HUDEP-2 (cell line): ENCODE measurements around the gene RAB7B.
"Not testable (repeated sequence)": the region's sequence is repeated elsewhere in the genome, so short reads cannot be mapped to it uniquely, and the experiment has no call there.

Experiments used
- DNase-seq, 76 experiments: peaks; one replicate each; lab custom pipeline; 2025; ENCODE audit not compliant: unreplicated experiment in 76 of 76; lab: John Stamatoyannopoulos, UW

The RAB7B gene, protein sequence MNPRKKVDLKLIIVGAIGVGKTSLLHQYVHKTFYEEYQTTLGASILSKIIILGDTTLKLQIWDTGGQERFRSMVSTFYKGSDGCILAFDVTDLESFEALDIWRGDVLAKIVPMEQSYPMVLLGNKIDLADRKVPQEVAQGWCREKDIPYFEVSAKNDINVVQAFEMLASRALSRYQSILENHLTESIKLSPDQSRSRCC

DNA sequence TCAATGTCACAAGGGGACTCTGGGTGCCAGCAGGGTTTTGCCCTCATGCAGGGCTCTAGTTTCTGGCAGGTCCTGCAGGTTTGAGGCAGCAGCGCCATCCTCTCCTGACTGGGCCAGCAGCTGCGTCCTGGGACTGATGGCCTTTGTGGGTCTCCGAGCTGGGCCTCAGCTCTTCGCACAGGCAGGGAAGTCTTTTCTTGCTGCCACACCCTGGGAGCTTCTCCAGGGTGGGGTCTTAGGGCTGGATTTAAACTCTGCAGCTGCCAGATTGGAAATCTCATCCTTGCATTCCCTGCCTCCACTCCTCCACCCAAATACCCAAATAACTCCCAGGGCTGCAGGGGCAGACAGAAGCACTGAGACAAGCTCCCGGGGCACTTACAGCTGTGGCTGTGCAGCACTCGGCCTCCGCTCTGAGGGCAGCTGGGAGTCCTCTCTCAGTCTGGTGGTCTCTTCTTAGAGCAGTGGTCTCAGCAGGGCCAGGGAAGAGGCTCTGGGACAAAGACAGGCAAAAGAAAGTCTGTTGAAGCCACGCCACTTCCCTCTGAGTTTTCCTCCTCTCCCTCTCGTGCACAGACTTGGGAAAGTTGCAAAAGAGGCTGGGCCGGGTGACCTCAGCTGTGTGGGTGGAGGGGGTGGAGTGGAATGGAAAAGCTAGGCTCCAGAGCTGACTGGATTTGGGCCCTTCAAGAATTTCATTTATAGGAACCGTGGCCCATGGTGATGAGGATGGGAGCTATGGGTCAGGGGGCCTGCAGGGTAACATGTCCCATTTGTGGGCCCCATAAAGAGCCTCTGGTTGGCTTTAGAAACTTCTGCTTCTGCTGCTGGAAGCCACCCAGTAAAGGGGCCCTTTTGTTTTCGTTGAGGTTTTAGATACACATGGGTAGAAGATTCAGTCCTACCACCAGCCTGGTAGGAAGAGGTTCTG lies at the start of gene RAB7B:
RAB7B (minus strand) TSS at position 525 of the 931 bp plus-strand sequence. CDS start 9,260 bp downstream, outside the sequence.
- peak in 3 of 76 experiments; percentile 2 to 23 (median 9) for DNase-seq

DNA sequence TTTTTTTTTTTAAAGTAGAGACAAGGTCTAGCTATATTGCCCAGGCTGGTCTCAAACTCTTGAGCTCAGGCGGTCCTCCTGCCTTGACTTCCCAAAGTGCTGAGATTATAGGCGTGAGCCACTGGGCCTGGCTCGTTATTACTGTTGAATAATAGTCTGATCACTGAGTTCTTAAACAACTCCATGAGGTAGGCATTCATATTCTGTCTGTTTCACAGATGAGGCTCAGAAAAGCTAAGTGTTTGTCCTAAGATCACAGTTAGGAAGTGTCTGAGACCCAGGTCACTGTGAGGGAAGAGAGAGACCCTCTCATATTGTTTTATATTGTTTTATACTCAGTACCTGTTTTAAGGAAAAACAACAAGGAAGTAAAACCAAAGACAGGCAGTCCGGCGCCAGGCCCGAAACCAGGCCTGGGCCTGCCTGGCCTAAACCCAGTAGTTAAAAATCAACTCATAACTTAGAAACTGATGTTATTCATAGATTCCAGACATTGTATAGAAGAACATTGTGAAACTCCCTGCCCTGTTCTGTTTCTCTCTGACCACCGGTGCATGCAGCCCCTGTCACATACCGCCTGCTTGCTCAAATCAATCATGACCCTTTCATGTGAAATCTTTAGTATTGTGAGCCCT lies 49.2 kb upstream of the RAB7B start:
- DNase-seq: not testable (repeated sequence)

DNA sequence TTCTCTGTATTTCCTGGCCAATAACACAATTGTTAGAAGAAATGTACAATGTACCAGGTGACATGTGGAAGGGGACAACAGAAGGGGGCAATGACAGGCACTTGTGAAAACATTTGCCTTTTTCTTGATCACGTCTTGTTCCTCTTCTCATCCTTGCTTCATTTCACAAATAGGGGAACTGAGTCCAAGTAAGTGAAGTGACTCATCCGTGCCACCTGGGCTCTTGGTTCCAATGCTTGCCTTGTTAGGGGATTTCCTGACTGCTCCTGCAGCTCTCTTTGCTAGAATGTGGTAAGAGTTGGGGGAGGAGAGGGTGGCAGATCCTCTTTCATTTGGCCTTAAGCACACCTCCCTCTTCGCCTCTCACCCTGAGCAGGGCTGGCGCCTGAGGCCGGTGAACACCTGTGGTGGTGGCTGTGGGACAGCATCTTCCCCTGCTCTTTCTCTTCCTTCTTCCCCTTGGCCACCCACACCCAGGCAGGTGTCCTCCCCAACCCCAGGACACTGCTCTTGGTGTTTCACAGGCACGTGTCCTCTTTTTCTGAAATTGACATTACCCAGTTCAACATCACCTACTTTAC lies 47.5 kb upstream of the RAB7B start:
- DNase-seq: no peak

DNA sequence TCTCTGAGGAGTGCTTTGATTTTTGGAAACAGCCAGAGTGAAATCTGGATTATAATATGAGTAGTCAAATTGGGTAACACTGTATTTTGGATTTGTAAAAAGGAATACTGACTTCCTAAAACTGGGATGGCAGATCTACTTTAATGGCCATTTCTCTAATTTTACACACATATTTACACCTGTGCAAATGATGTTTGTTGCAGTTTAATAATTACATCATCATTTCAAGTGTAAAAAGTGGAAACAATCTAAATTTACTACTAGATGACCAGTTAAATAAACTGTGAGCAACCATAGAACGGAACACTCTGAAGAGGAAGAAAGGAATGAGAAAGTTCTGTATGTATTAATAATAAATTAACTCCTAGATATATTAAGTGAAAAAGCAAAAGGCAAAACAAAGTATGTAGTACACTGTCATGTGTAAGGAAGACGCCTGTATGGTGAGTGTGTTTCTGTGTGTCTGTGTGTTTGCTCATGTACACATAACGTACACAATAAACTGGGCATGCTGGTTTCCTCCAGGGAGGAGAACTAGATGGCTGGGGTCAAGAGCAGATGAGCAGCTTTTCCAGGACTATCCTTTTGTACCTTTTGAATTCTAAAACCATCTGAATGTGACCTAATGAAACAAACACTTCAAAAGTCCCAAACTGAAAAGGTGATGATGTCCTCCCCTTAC lies 46.9 kb upstream of the RAB7B start:
- DNase-seq: no peak

DNA sequence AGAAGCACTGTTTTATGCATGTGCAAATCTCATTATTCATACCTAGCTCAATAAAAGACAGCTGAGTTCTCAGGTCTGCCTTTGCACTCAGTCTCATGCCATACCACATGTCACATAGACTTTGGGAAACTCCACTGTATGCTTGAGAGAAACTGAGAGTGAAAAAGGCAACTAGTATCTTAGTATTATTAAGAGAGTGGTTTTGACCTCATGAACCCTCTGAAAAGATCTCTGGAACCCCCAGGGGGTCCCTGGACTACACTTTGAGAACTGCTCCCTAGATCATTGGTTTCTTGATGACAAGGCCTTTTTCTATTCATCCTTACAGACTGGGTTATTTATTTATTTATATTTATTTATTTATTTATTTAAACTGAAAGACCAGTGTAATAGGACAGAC lies 46.1 kb upstream of the RAB7B start:
- DNase-seq: no peak

DNA sequence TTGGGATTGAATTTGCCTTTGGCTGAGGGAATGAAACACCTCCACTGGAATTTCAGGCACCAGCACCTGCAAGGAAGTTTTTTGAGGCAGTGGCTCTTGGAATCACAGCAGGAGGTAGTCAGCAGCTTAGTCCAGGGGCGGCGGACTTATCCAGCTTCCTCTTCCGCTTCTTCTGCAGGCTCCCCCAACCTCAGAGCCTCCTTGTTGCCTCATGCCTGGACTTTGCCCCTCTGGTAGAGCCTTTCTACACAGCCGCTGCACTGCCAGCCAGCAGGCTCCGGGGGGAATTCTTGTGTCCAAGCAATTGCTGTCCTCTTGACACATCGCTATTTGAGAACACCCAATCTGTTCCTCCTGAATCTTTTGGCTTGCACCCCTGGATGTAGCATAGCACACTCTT lies 45.4 kb upstream of the RAB7B start:
- no peak for DNase-seq

DNA sequence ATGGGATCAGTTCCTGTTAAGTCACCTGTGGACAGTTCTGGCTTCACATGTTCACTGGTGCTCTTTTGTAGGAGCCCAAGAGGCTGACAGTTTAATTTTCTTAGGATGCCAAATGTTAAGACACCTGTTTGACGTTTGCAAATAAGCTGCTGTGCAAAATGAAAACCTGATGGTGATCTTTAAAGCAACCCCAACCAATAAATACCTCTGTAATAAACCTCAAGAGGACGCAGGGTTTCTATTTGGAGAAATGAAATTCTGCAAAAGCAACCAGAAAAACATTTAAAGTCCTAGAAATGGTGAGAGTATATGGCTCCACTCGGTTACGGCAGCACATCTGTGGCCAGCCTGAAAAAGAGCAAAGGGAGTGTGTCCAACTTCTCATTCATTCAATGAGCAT lies 44.1 kb upstream of the RAB7B start:
- DNase-seq: no peak

DNA sequence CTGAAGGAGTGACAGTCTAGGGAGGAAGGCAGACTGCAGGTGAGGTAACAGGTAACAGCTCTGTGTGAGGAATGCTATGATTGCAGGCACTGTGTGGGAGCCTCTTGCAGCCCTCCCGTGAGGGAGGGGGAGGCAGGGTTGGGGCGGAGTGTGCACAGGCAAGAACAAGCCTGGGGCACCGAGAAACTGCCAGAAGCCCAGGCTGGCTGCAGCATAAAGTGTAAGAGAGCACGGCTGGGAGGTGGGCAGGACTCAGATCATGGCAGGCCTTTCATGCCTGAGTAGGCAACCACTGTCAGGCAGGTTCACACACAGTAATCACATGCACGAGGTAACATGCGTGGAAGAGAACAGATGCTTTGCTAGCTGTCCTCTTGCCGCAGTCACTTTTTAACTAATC lies 38.4 kb upstream of the RAB7B start:
- DNase-seq: no peak

DNA sequence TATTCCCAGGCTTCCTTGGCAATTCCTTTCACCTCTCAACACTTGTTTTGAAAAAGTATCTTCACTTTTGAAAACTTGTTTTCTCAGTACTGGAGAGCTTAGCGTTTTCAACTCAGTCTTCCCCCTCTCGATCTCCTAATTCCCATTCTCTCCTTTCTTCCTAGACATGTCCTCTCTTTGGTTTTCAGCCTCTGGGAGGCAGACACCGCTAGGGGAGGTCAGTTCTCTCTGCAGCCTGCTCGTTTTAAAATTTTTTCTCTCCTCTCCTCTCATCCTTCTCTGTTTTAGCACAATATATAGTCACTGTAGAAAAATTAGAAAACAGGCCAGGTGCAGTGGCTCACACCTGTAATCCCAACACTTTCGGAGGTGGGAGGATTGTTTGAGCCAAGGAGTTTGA lies 37.1 kb upstream of the RAB7B start:
- DNase-seq: no peak

DNA sequence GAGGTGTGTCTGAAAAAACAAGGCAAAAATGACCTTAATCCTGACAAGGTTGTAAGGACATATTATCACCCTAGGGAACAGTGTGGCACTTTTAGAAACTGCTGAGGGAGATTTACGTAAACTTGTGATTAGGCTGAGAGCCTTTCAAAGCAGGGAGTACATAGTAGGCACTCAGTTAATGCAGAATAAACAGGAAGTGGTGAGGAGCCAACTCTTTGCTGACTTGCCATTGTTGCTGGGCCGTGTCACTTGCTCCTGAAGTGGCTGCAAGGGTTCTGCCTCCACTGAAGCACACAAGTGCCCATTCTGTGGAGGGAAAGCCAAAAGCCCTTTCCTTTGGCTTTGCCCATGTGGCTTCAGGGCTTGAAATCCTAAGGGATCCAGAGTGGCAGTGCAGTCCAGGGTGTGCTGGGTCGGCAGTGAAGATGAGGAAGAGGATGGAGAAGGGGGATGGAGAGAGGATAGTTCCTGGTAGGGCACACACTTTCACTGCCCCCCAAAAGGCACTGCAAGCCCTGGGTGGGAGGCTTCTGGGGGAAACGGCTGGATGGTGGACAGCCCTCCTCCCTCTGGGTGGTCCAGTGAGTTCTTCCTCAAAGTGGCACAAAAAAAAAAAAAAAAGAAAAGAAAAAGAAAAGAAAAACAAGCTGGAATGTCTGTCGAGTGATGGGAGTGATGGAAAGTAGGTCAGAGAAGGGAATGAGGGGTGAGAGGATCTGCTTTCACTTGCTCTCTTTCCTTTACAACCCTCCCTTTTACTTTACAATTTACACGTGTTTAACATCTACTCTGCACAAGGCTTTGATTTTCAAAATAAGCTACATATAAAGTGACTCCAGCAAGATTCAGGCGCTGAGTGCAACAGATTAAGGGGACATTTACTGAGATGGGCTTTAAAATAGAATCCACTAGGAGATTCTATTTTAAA lies 36.1 kb upstream of the RAB7B start:
- no peak for DNase-seq

DNA sequence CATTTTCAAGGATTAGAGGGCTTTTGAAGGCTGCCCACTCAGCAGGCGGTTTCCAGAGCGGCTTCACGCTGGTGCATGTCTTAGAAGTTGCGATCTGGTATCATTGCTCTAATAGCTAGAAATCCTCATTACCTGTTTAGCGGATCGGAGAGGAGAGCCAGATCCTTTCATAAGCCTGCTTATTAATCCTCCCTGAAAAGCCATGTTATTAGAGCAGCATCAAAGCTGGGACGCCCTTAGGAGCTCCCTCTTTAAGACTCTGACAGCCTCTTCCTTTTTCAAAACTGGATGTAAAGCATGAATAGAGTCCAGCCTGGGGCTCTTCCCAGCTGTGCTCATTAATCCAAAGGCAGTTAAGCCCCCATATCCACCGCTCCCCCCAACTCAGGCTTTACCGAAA lies 34.4 kb upstream of the RAB7B start:
- DNase-seq: no peak

DNA sequence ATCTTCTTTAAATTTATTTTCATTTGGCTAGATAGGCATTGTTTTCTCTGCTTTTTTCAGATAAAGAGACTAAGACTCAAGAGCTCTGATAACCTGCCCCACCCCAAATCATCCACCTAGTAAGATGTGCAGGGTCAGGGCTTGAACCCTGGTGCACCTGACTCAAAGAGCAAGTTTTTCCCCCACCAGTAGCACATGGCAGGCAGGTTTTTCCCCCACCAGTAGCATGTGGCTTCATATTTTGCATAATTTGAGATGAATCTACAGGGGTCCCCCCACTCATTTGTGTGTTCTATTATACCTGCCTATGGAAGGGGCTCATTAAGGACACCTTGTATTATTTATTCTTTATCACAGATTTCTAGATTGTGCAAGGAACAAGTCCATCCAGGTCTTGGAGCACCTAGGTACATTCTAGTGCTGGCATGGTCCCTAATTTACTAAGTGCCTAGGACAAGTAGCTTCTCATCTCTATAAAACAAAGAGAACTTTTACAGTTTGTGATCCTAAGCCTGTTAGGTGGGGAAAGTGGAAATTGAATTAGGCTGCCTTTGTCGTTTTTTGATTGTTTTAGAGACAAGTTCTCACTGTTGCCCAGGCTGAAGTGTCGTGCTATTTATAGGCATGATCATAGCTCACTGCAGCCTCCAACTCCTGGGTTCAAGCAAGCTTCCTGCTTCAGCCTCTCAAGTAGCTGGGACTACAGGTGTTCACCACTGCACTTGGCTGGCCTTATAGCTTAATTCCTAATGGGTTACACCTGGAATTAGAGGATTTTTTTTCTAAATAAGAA lies 33.7 kb upstream of the RAB7B start:
- no peak for DNase-seq

DNA sequence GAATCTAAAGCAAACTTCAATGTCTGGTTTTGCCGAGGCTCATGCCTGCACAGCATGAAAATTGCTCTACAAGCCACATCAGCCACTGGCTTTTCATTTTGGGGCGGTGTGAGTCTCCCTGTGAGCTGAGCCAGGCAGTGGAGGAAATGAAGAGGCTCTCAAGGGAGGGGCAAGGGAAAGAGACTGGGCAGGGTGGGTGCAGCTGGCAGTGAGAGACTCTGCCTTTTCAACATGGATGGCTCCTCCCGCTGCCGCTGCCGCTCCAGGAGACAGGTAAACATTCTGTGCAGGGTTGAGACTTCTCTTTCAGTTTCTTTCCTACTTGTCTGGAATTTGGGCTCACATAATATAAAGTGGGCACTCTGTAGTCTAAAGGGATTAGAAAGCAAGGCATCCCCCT lies 31.8 kb upstream of the RAB7B start:
- no peak for DNase-seq

DNA sequence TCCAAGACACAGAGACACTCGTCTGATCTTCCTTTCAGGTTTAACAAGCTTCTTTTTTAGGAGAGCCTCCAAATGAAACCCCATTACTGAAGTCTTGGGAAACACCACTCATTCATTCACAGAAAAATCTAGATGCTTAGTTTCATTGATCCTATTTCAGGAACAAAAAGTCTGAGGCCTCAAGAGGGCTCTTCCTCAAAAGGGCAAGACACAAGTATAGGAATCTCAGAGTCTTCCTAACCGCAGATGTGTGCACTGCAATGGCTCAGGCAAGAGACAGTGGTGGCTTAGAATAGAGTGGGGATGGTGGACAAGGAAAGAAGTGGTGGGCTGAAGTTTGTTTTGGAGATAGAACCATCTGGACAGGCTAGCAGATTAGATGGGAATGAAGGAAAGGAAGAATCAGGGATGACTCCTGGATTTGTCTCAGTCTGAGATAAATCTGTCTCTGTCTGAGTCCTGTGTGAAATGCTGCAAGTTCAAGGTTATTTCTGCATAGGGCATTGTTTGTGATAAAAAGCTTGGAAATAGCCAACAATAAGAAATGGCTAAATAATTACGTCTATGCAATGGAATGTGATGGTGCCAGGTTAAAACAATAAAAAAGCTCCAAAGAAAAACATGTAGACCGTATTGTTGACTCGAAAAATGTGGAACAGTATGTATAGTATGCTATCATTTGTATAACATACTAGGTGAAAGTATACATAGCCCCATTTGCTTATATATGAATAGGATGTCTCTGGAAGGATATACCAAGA lies 29.4 kb upstream of the RAB7B start:
- no peak for DNase-seq

DNA sequence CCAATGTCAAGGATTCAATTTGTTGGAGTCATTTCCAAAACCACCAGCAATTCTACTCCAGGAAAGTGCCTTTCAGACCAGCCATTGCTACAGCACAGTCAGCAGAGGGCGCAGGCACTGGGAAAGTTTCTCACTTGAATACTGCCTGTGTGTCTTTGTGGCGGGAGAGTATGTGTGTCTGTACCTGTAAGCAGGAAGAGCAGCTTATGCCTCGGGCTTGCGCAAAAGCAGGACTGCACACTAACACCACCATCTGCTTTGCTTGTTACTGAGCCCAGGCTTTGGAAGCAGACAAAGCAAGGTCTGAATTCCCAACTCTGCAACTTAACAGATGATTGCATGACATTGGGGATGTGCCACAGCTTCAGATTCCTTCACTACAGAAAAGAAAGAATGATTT lies 27.5 kb upstream of the RAB7B start:
- peak in 70 of 76 experiments; percentile 12 to 77 (median 48) for DNase-seq

DNA sequence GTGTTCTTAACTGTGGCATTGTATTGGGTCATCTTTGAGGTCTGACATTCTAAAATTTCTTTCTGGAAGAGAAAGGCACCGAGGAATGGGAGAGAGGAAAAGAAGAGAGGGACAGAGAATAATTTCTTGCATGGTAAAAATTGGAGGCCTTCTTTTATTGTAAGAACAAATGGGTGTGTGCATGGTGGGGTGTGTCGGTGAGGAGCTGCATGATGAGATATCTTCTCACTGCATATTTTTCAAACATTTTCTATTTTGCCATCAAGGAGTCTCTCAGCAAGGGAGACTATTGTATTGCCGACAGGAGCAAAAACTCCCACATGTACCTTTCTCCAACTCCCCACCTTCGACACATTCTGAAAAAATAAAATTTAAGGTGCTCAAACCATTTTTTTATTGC lies 27.0 kb upstream of the RAB7B start:
- DNase-seq: peak in 12 of 76 experiments; percentile 6 to 42 (median 24)

DNA sequence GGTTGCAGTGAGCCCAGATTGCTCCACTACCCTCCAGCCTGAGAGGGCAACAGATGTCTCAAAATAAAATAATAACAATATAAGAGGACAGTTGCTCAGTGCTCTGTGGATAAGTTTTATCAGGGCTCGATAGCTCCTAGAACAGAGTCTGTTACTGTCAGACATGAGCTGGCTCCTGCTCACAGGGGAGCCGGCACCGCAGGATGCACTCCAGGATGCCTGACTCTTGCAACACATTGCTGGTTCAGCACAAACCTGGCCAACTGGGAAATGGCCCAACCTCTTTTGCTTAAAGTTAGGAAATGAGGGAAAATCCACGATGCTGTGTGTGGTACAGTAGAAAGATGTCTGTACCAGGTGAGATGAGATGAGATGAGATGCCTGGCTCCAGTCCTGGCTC lies 26.3 kb upstream of the RAB7B start:
- no peak for DNase-seq

DNA sequence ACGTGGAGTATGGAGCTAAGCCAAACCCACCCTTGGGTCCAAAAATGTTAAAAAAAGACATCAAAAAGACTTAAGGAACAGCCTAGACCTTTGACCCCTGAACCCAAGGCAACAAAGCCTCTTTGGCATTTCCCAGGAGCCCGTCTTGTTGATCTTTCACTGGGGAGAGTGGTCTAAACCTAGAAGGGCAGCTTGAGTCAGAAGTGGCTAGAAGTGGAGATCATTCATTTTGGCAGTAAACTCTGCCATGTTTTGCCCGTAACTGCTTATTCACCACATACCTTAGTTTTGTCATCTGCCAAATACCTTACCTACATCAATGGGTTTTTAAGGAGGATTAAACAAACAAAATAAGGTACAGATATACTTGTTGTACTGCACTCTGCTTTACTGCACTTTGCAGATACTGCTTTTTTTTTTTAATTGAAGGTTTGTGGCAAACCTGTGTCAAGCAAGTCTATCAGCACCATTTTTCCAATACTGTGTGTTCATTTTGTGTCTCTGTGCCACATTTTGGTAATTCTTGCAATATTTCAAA lies 22.2 kb upstream of the RAB7B start:
- DNase-seq: no peak
